Uterine smooth muscle cell (primary cell): ENCODE data around the gene TUBA1C. TPM values are rescaled to one million over a fixed set of nuclear protein-coding genes. Genes with fewer than 3 reads are reported as not detected.

Experiments used
- total RNA-seq: library from RNA; depleted of rRNA; stranded (reverse); fragments of >200 nt; gene quantifications from 2 replicates; pipeline ENCODE4 v1.2.3, GENCODE V29; 2014

The TUBA1C gene
- 298 and 933 TPM in 2 replicates for total RNA-seq

GRCh38 chr12:49264873-49265792, at the start of gene TUBA1C:
TSS of gene TUBA1C (plus strand) at chr12:49265082. CDS start at chr12:49265182, 100 bp downstream.

GRCh38 chr12:49295082-49295936, 30.4 kb downstream of the TUBA1C start, which contains the start of gene PRPH:
TSS of gene PRPH (plus strand) at chr12:49295147. CDS start at chr12:49295201, 54 bp downstream.

GRCh38 chr12:49322708-49323523, 58.0 kb downstream of the TUBA1C start, which contains the start of gene TROAP:
TSS of gene TROAP (plus strand) at chr12:49323255. CDS start at chr12:49323609, 354 bp downstream.

Other genes with a start within 250 kb of the TUBA1C start
- gene PRKAG1, start 246.3 kb upstream of the TUBA1C start, total RNA-seq: 72.5 and 74.4 TPM in 2 replicates
- 38.2 and 41.0 TPM in 2 replicates for gene KMT2D, start 204.3 kb upstream of the TUBA1C start, total RNA-seq
- 0.62 and 1.8 TPM in 2 replicates for gene RHEBL1, start 195.1 kb upstream of the TUBA1C start, total RNA-seq
- gene DHH, start 170.3 kb upstream of the TUBA1C start, total RNA-seq: 0.12 TPM in 1 of 2 replicates, not detected in the other
- 39.7 and 50.9 TPM in 2 replicates for gene LMBR1L, start 154.2 kb upstream of the TUBA1C start, total RNA-seq
- 1,583 and 3,940 TPM in 2 replicates for gene TUBA1B, start 133.7 kb upstream of the TUBA1C start, total RNA-seq
- gene TUBA1A, start 76.0 kb upstream of the TUBA1C start, total RNA-seq: 668 and 1,375 TPM in 2 replicates
- 0.12 and 0.22 TPM in 2 replicates for gene PRPH, start 30.1 kb downstream of the TUBA1C start, total RNA-seq
- gene TROAP, start 58.2 kb downstream of the TUBA1C start, total RNA-seq: 9.4 and 19.1 TPM in 2 replicates
- 0.37 and 0.77 TPM in 2 replicates for gene C1QL4, start 72.1 kb downstream of the TUBA1C start, total RNA-seq
- 2.6 and 4.4 TPM in 2 replicates for gene DNAJC22, start 81.8 kb downstream of the TUBA1C start, total RNA-seq
- 21.5 and 30.7 TPM in 2 replicates for gene SPATS2, start 102.4 kb downstream of the TUBA1C start, total RNA-seq